ENCODE results near the gene TRMT10B.
"Not testable (repeated sequence)": the region's sequence is repeated elsewhere in the genome, so short reads cannot be mapped to it uniquely, and the experiment has no call there.

Gene TRMT10B

GRCh38 chr9:37796232-37796631 lies 42.6 kb downstream of the TRMT10B start:
- DNase-seq (ENCODE audit: extremely low spot score, insufficient read length, low read depth) (no peak), FAIRE-seq (no peak)

DNA sequence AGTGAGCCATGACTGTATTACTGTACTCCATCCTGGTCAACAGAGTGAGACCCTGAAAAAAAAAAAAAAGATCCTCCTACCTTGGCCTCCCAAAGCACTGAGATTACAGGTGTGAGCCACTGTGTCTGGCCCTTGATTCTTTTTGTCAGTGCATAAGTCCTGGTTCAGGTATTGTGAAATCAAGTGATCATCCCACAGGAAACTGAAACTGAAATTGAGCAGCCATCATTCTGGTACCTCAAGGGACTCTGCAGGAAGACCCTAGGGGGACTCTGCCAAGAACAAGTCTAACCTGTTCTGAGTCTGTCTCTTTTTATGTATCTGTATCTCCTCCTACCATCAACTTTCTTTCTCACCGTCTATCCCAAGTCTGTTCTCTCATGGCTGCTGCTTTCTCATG lies 45.1 kb downstream of the TRMT10B start:
- FAIRE-seq (peak; percentile 70), DNase-seq (ENCODE audit: extremely low spot score, insufficient read length, low read depth) (no peak)

- DNase-seq (ENCODE audit: extremely low spot score, insufficient read length, low read depth) (peak; percentile 77), FAIRE-seq (peak; percentile 76)
Measured at GRCh38 chr9:37800631-37801286, 47.2 kb downstream of the TRMT10B start, which contains the start of gene DCAF10. Gene DCAF10 (plus strand): TSS chr9:37800797. CDS start chr9:37800867, 70 bp downstream.

DNA sequence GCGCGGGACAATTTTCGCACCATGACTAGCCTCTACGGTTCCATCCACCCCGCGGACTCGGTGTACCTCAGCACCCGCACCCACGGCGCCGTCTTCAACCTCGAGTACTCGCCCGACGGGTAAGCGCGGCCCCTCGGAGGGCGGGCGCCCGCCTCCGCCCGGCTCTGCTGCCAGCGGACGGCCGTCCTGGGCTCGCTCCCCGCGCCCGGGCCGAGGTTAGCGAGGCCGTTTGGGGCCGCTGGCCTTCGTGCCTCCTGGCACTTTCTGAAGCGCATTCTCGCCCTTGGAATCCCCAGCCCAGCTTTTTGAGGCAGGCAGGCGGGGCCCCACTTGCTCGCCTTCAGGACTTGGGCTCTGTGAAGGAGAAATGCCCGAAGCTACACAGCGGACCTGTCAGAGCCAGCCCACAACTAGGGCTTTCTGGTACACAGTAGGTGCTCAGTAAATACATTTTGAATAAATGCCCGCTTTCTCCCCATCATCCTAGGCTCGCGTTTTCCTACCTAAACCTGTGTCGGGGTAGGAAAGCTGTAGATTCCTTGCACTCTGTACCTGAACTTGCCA lies 47.8 kb downstream of the TRMT10B start:
- DNase-seq (ENCODE audit: extremely low spot score, insufficient read length, low read depth) (no peak), FAIRE-seq (no peak)

DNA sequence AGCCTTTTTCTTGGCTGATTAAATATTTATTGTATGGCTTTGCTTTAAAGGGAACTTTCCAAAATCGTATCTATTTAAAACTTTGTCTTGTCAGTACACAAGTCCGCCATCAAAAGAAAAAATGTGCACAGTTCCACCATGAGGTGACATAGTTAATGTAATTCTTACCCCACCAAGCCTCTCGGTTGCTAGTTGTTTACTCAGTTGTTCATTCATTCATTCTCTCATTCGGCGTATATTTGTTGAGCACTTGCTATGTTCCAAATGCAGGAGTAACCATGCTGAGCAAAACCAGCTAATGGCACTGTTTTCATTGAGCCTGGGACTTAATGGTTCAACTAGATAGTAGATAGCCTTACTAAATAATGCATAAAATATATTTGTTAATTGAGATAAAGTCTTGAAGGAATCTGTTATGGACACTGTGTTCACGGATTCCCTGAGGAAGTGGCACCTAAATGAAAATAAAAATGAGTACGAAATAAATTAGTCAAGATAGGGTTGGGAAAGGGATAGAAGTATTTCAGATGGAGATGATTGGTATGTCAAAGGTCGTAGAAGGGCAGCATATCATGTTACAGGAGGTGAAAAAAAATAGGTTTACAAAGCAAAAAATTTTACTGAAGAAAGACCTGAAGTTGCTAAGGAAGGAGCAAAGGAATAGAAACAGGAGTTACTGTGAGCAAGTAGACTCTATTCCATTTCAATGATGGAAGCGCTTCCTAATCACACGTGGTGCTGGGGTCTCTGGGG lies 48.5 kb downstream of the TRMT10B start:
- DNase-seq (ENCODE audit: extremely low spot score, insufficient read length, low read depth) (no peak), FAIRE-seq (no peak)

DNA sequence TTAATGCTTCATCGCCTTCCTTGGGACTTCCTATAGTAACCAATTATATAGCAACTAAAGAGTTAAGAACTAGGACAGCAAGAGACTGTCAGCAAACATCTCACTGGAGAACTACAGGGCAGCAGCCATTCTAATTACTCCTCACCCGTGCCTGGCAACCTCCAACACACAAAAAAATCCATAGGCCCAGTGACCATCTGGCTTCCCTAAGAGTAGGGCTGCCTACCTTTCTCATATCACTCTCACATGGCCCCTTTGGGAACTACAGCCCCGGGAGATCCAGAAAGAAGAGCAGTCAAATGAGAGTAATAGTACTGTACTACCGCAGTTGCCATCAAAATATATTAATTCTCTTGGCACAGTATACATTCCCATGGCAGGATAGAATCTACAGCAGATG lies 52.7 kb downstream of the TRMT10B start:
- no peak for DNase-seq (ENCODE audit: extremely low spot score, insufficient read length, low read depth)
- no peak for FAIRE-seq

GRCh38 chr9:37809676-37810075 lies 56.1 kb downstream of the TRMT10B start:
- DNase-seq (ENCODE audit: extremely low spot score, insufficient read length, low read depth); FAIRE-seq: not testable (repeated sequence)

- DNase-seq (ENCODE audit: extremely low spot score, insufficient read length, low read depth) (no peak), FAIRE-seq (no peak)
Measured at GRCh38 chr9:37811906-37812476, 58.4 kb downstream of the TRMT10B start.

- FAIRE-seq, result no peak
Measured at GRCh38 chr9:37812773-37813379, 59.3 kb downstream of the TRMT10B start.

DNA sequence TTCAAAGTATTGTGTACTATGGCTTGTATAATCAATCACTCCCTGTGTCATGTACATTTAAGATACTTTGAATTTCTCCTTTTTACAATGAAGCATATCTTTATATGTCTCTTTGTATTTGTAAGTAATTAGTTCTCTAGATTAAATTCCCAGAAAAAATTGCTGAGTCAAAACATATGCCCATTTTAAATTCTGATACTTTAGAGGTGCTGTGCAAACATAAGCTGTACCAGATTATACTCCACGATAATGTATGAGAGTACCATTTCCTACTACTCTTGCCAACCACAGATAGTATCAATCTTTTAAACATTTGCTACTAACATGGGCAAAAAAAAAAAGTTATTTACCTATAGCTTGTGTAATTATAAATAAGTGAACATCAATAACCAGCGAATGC lies 65.2 kb downstream of the TRMT10B start:
- no peak for FAIRE-seq
- DNase-seq (ENCODE audit: extremely low spot score, insufficient read length, low read depth), result no peak

More at GRCh38 chr9:37812773-37813379, 59.3 kb downstream of the TRMT10B start:
- DNase-seq (ENCODE audit: extremely low spot score, insufficient read length, low read depth), result no peak

DNA sequence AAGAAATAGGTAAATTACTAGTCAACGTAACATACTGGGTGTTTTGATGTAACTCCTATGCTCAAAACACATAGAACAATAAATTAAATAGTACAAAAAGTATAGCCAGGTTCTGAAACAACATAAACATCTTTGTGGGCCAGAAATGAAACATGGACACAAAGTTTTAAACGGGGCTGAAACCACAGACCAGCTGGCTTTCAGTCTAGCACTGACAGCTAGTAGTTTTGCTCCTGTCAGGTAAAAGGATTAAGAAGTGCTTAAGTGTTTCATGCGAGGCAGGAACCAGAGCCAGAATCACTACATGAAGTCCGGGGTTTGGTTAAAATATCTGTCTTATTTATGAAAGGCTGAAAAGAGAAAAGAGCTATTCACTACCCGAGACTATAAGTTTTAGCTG lies 66.5 kb downstream of the TRMT10B start:
- FAIRE-seq, result no peak
- no peak for DNase-seq (ENCODE audit: extremely low spot score, insufficient read length, low read depth)

DNA sequence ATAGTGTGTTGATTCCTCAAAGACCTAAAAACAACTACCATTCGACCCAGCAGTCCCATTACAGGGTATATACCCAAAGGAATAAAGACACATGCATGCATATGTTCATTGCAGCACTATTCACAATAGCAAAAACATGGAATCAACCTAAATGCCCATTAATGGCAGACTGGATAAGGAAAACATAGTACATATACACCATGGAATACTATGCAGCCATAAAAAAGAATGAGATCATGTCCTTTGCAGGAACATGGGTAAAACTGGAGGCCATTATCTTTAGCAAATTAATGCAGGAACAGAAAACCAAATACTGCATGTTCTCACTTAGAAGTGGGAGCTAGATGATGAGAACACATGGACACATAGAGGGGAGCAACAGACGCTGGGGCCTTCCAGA lies 71.6 kb downstream of the TRMT10B start:
- not testable (repeated sequence) for DNase-seq (ENCODE audit: extremely low spot score, insufficient read length, low read depth); FAIRE-seq

- DNase-seq (ENCODE audit: extremely low spot score, insufficient read length, low read depth), result no peak
- no peak for FAIRE-seq
Measured at GRCh38 chr9:37827483-37828165, 74.0 kb downstream of the TRMT10B start.

All from GM18507 (cell line).